GM23338 (cell line): Measurements from ENCODE around the gene ZNF331. TPM values are rescaled to one million over a fixed set of nuclear protein-coding genes. Genes with fewer than 3 reads are reported as not detected.
A peak's percentile ranks its signal among the peaks of the same experiment; 100 is the strongest.

Source experiments
- ATAC-seq: fragments of 200-7000 bp; cut with Tn5 transposase; 3 replicates; pipeline ENCODE4 v1.9.1; 2020
- DNase-seq: peaks from one replicate; pipeline ENCODE4 v3.0.0-alpha.2; 2015; ENCODE audit warnings: low spot score
- H2AFZ ChIP-seq: fragments of 200-600 bp; sonication (generic); 2 replicates; pipeline ENCODE4 v1.8.0; 2016; ENCODE audit warnings: antibody characterized with exemption, mild to moderate bottlenecking, moderate library complexity
- H3F3A ChIP-seq: fragments of 200-600 bp; sonication (generic); replicated peaks from 2 replicates; pipeline ENCODE4 v1.8.0; 2017; ENCODE audit warnings: antibody characterized with exemption, mixed run types, low read depth
- H3K27ac ChIP-seq: fragments of 200-600 bp; sonication (generic); 2 replicates; pipeline ENCODE4 v1.6.1; 2016; ENCODE audit warnings: low read depth
- H3K27me3 ChIP-seq: fragments of 200-600 bp; sonication (generic); 2 replicates; pipeline ENCODE4 v1.8.0; 2016; ENCODE audit warnings: mild to moderate bottlenecking, mixed run types, moderate library complexity; ENCODE audit not compliant: insufficient read depth
- H3K36me3 ChIP-seq: fragments of 200-600 bp; sonication (generic); 2 replicates; pipeline ENCODE4 v1.8.0; 2016; ENCODE audit warnings: mild to moderate bottlenecking; ENCODE audit not compliant: insufficient read depth
- H3K4me1 ChIP-seq: fragments of 200-600 bp; sonication (generic); 2 replicates; pipeline ENCODE4 v1.8.0; 2016; ENCODE audit warnings: mild to moderate bottlenecking, moderate library complexity; ENCODE audit not compliant: insufficient read depth
- H3K4me2 ChIP-seq: fragments of 200-600 bp; sonication (generic); 2 replicates; pipeline ENCODE4 v1.7.1; 2017; ENCODE audit warnings: mixed run types
- H3K4me3 ChIP-seq: fragments of 200-600 bp; sonication (generic); 2 replicates; pipeline ENCODE4 v1.6.1; 2016; ENCODE audit warnings: mixed run types
- H3K79me2 ChIP-seq: fragments of 200-600 bp; sonication (generic); replicated peaks from 2 replicates; pipeline ENCODE4 v1.8.0; 2017; ENCODE audit warnings: mild to moderate bottlenecking; ENCODE audit not compliant: insufficient read depth
- H3K9me2 ChIP-seq: fragments of 200-600 bp; sonication (generic); 2 replicates; pipeline ENCODE4 v1.8.0; 2017; ENCODE audit not compliant: insufficient read depth
- H4K20me1 ChIP-seq: fragments of 200-600 bp; sonication (generic); replicated peaks from 2 replicates; pipeline ENCODE4 v1.8.0; 2017; ENCODE audit warnings: mild to moderate bottlenecking; ENCODE audit not compliant: insufficient read depth
- H3K27ac Mint-ChIP-seq: 2 replicates; pipeline ENCODE4 v1.8.0; 2020; ENCODE audit warnings: inconsistent platforms, mild to moderate bottlenecking, moderate library complexity, mixed read lengths
- H3K27me3 Mint-ChIP-seq: 3 replicates; pipeline ENCODE4 v1.8.0; 2022; ENCODE audit warnings: low read depth, mild to moderate bottlenecking, moderate library complexity, mixed read lengths, inconsistent platforms; ENCODE audit not compliant: insufficient read depth, poor library complexity
- H3K36me3 Mint-ChIP-seq: 3 replicates; pipeline ENCODE4 v1.8.0; 2021; ENCODE audit warnings: low read depth, mild to moderate bottlenecking, inconsistent platforms, moderate library complexity, mixed read lengths
- H3K4me1 Mint-ChIP-seq: 3 replicates; pipeline ENCODE4 v1.8.0; 2020; ENCODE audit warnings: mild to moderate bottlenecking, inconsistent platforms, mixed read lengths
- H3K4me3 Mint-ChIP-seq: 3 replicates; pipeline ENCODE4 v1.8.0; 2021; ENCODE audit warnings: moderate library complexity, mild to moderate bottlenecking, inconsistent platforms, mixed read lengths
- H3K9me3 Mint-ChIP-seq: 3 replicates; pipeline ENCODE4 v1.8.0; 2020; ENCODE audit warnings: moderate library complexity, mild to moderate bottlenecking, inconsistent platforms, mixed read lengths
- CREB1 ChIP-seq: fragments of 250-450 bp; sonication (Bioruptor Pico); IDR thresholded peaks from 2 replicates; pipeline ENCODE4 v1.5.0; 2020; ENCODE audit warnings: low read depth, mild to moderate bottlenecking, moderate library complexity
- EZH2 ChIP-seq: fragments of 200-600 bp; sonication (generic); IDR thresholded peaks from one replicate; pipeline ENCODE4 v1.8.0; 2017; ENCODE audit warnings: antibody characterized with exemption, mild to moderate bottlenecking, low read depth; ENCODE audit not compliant: unreplicated experiment
- EZH2phosphoT487 ChIP-seq: fragments of 200-600 bp; sonication (generic); IDR thresholded peaks from one replicate; pipeline ENCODE4 v1.8.1; 2018; ENCODE audit warnings: antibody characterized with exemption; ENCODE audit not compliant: unreplicated experiment
- JUNB ChIP-seq: IDR thresholded peaks from one replicate; pipeline ENCODE4 v1.6.1; 2016; ENCODE audit warnings: antibody characterized with exemption; ENCODE audit not compliant: unreplicated experiment
- POLR2AphosphoS5 ChIP-seq: IDR thresholded peaks from 2 replicates; pipeline ENCODE4 v1.6.1; 2016; ENCODE audit warnings: antibody characterized with exemption, low read depth
- STAT1 ChIP-seq: IDR thresholded peaks from one replicate; pipeline ENCODE4 v1.6.1; 2016; ENCODE audit warnings: antibody characterized with exemption; ENCODE audit not compliant: unreplicated experiment
- ZNF114 ChIP-seq: fragments of 250-450 bp; sonication (Bioruptor Pico); IDR thresholded peaks from 2 replicates; pipeline ENCODE4 v1.5.0; 2020; ENCODE audit warnings: mild to moderate bottlenecking, moderate library complexity
- ZNF331 ChIP-seq: fragments of 250-450 bp; sonication (Bioruptor Pico); IDR thresholded peaks from 2 replicates; pipeline ENCODE4 v1.5.0; 2020; ENCODE audit warnings: low read depth, mild to moderate bottlenecking, moderate library complexity
- polyA plus RNA-seq: library from polyadenylated mRNA; unstranded; fragments of >200 nt; fragmentation: Nextera tagmentation; extraction: Ambion mirVana; gene quantifications from 2 replicates; pipeline ENCODE4 v1.2.1, GENCODE V29; 2016
- total RNA-seq: library from RNA; depleted of rRNA; stranded (reverse); fragments of >200 nt; shearing (Covaris generic); gene quantifications from 2 replicates; pipeline ENCODE4 v1.2.3, GENCODE V29; 2014
- TF ChIP-seq, protein P1 (sequence below): IDR thresholded peaks from one replicate; pipeline ENCODE4 v1.6.1; 2018; ENCODE audit warnings: antibody characterized with exemption; ENCODE audit not compliant: unreplicated experiment
- TF ChIP-seq, protein P2 (sequence below): IDR thresholded peaks from 2 replicates; pipeline ENCODE4 v1.6.1; 2016; ENCODE audit warnings: antibody characterized with exemption
- TF ChIP-seq, protein P3 (sequence below), 2 experiments: fragments of 200-600 bp in 1 of 2; sonication (generic) in 1 of 2; conservative IDR thresholded peaks; 2 replicates each; pipeline versions ENCODE4 v1.5.1 to v1.6.1; 2016 to 2017; ENCODE audit warnings: antibody characterized with exemption in 2 of 2, low read depth in 2 of 2, mild to moderate bottlenecking in 2 of 2, moderate library complexity in 1 of 2

ZNF331 gene
- total and polyA plus RNA-seq, 2 experiments from 2014 or later: 36.2 to 46.5 TPM

DNA sequence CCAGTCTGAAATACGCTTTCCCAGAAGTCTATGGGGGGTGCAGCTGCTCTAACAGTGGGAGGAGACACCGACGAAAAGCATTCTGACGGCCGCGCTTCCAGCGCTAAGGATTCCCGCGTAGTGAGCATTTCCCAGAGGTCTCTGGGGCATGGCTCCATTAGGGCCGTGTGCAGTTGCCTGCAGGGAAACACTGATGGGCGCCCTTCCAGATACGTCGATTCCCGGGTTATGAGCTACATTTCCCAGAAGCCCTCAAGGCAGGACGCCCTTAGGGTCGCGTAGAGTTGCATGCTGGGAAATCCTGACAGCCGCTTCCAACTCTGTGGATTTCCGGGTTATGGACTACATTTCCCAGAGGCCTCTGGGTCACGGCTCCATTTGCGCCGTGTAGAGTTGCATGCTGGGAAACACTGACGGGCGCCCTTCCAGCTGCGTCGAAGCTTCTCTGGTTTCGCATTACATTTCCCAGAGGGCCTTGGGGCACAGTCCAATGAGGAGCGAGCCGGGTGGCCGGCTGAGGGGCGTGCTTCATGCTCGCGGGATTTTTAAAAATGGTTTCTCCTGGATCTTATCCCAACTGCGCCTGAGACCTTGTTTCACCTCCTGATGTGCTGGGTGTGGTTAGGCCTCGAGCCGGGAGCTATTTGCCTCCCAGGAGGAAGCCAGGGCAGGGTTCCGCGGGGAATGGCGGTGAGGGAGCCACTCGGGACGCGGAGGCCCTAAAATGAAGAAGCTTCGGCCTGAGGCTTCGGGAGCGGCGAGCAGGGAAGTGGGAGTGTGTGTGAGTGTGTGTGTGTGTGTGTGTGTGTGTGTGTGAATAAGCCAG lies 17.2 kb upstream of the ZNF331 start (continued):
- TF ChIP-seq POLR2AphosphoS5: peak; percentile 59
- TF ChIP-seq EZH2phosphoT487: no peak
- TF ChIP-seq CREB1 (CRISPR knock-in tag): peak; percentile 95
- TF ChIP-seq ZNF114 (CRISPR knock-in tag): no peak
- no peak for TF ChIP-seq EZH2
- TF ChIP-seq ZNF331 (CRISPR knock-in tag): no peak
- TF ChIP-seq, protein P1, sequence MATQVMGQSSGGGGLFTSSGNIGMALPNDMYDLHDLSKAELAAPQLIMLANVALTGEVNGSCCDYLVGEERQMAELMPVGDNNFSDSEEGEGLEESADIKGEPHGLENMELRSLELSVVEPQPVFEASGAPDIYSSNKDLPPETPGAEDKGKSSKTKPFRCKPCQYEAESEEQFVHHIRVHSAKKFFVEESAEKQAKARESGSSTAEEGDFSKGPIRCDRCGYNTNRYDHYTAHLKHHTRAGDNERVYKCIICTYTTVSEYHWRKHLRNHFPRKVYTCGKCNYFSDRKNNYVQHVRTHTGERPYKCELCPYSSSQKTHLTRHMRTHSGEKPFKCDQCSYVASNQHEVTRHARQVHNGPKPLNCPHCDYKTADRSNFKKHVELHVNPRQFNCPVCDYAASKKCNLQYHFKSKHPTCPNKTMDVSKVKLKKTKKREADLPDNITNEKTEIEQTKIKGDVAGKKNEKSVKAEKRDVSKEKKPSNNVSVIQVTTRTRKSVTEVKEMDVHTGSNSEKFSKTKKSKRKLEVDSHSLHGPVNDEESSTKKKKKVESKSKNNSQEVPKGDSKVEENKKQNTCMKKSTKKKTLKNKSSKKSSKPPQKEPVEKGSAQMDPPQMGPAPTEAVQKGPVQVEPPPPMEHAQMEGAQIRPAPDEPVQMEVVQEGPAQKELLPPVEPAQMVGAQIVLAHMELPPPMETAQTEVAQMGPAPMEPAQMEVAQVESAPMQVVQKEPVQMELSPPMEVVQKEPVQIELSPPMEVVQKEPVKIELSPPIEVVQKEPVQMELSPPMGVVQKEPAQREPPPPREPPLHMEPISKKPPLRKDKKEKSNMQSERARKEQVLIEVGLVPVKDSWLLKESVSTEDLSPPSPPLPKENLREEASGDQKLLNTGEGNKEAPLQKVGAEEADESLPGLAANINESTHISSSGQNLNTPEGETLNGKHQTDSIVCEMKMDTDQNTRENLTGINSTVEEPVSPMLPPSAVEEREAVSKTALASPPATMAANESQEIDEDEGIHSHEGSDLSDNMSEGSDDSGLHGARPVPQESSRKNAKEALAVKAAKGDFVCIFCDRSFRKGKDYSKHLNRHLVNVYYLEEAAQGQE: no peak
- TF ChIP-seq, protein P2, sequence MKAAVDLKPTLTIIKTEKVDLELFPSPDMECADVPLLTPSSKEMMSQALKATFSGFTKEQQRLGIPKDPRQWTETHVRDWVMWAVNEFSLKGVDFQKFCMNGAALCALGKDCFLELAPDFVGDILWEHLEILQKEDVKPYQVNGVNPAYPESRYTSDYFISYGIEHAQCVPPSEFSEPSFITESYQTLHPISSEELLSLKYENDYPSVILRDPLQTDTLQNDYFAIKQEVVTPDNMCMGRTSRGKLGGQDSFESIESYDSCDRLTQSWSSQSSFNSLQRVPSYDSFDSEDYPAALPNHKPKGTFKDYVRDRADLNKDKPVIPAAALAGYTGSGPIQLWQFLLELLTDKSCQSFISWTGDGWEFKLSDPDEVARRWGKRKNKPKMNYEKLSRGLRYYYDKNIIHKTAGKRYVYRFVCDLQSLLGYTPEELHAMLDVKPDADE: peak; percentile 96

DNA sequence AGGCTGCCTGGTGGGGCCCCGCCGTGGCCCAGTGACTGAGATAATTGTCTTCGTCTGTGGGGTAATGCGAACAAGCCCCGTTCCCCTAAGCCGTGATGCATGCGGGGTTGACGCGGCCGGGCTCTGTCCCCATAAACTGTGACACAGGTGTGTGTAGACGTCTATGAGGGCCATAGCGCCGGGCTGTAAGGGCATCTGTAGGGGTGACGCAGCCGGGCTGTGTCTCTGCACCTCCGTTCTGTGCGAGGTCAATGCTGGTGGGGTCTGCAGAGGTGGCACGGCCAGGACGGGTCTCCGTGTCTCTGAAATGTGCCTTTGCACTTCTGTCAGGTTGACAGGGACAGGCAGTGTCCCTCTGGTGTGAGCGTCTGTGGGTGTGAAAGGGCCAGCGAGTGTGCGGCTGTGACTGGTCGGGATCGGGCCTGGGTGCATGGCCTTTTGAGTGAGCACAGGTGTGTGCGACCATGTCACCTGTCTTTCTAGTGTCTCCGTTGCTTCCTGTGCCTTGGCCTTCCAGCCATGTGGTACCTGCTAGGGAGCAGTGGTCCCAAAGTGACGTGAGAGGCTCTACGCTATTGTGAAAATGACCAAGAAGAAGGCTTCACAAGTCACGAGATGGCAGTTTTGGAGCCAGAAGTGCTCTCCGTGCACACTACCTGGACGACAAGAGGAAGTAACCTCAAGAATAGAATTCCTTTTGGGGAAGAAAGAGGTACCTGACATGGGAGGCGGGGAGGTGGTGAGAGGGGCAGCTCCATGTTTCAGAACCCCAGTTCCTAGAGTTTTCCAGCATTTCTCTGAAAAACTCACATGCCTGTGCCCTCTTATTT lies 16.4 kb upstream of the ZNF331 start:
- Histone ChIP-seq H2AFZ (peak overlapping the region; percentile 83), H3K4me1 (peaks cover 15% of the 10 kb centered on the region; the same call in 1 of the 2 replicates), H3K9me2 (0 out of 2 replicates have a peak, but pooled peaks cover 7% of the 10 kb centered on the region), H3K27me3 (no peaks in the 10 kb centered on the region), H3K36me3 (peaks cover 22% of the 10 kb centered on the region), H3F3A (peaks cover 13% of the 10 kb centered on the region; the same call in 1 of the 2 replicates), H3K4me2 (peak overlapping the region; percentile 75), H3K4me3 (peak overlapping the region; percentile 66), H4K20me1 (no peaks in the 10 kb centered on the region), H3K79me2 (peaks cover 56% of the 10 kb centered on the region), H3K27ac (no peak overlapping the region; the same call in 1 of the 2 replicates)
- peaks cover 6% of the 10 kb centered on the region for H3K27me3 Mint-ChIP-seq
- peaks cover 9% of the 10 kb centered on the region for H3K4me1 Mint-ChIP-seq
- peaks cover 53% of the 10 kb centered on the region for H3K36me3 Mint-ChIP-seq
- H3K27ac Mint-ChIP-seq: peak overlapping the region; percentile 99
- H3K9me3 Mint-ChIP-seq: peaks cover 19% of the 10 kb centered on the region; the same call in 2 of the 3 replicates
- DNase-seq (peak; percentile 38), ATAC-seq (peak; percentile 7)
- peak overlapping the region; percentile 100 for H3K4me3 Mint-ChIP-seq
- TF ChIP-seq STAT1 (no peak), JUNB (no peak), CREB1 (CRISPR knock-in tag) (no peak), EZH2 (no peak)
- TF ChIP-seq, protein P3, sequence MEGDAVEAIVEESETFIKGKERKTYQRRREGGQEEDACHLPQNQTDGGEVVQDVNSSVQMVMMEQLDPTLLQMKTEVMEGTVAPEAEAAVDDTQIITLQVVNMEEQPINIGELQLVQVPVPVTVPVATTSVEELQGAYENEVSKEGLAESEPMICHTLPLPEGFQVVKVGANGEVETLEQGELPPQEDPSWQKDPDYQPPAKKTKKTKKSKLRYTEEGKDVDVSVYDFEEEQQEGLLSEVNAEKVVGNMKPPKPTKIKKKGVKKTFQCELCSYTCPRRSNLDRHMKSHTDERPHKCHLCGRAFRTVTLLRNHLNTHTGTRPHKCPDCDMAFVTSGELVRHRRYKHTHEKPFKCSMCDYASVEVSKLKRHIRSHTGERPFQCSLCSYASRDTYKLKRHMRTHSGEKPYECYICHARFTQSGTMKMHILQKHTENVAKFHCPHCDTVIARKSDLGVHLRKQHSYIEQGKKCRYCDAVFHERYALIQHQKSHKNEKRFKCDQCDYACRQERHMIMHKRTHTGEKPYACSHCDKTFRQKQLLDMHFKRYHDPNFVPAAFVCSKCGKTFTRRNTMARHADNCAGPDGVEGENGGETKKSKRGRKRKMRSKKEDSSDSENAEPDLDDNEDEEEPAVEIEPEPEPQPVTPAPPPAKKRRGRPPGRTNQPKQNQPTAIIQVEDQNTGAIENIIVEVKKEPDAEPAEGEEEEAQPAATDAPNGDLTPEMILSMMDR (conservative IDR thresholded peaks at IDR 0.05; ENCODE audit: low read depth in 2 of 2): no peak
